ENCODE data around the gene KIAA0586.

Gene KIAA0586

DNA sequence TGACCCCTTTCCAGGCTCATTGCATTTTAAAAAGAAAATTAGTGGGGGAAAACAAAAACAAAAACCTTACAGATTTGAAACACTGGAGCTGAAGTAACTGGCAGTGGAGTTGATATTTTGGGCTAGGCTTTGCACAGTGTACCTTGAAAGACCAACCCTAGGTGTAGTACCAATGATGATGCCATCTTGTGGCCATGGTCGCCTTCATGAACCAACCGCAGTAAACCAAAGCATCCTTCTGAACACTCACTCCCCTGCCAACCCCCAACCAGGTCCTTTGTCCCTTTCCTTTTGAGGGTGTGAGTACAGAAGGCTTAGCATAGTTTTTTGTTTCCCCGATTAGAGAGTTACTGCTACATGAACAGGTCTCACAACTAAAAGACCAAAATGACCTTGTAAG lies 25.9 kb upstream of the KIAA0586 start:
- H3K4me2 ChIP-seq (ENCODE audit: low read length, poor library complexity, severe bottlenecking), result no peak overlapping the region

DNA sequence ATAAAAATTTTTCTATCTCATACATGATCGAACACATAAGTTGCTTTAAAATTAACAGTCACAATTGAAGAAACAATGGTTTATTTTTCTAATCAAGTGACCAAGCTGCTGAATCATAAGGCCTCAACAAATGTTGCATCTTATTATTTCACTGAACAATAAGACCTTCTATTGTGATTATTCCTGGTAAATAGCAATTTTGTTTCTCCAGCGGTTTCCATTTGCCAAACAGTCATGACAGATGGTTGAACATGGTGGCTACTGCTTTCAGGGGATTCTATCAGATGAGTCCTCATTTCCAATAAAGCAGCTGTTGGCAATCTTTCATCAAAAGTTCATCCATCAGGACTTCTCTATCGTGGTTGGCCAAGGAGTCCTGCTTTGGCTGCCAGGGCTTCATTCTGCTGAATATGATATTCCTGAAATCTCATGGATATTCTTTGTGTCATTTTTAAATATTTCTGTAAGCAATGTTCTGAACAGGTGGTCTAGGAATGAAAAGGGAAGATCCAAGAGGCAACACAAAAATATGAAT lies 18.8 kb upstream of the KIAA0586 start:
- H2BK12ac ChIP-seq (ENCODE audit: low read length in 2 of 2), result no peak overlapping the region
- H3K23ac ChIP-seq (ENCODE audit: low read length in 2 of 2), result no peak overlapping the region
- no peak overlapping the region for H3K4me2 ChIP-seq (ENCODE audit: low read length, poor library complexity, severe bottlenecking)
- H2BK120ac ChIP-seq (ENCODE audit: low read depth, low read length), result no peak overlapping the region
- H3K18ac ChIP-seq (ENCODE audit: low read depth in 1 of 2, low read length in 2 of 2), result no peak overlapping the region
- H3K27ac ChIP-seq (ENCODE audit: low read length, poor library complexity, severe bottlenecking), result no peak overlapping the region
- no peaks in the 10 kb centered on the region for H3K4me1 ChIP-seq (ENCODE audit: control insufficient read depth, insufficient read depth, low read depth, low read length)
- H3K27me3 ChIP-seq (ENCODE audit: control insufficient read depth in 1 of 2, insufficient read depth in 1 of 2, low read length in 2 of 2), result no peaks in the 10 kb centered on the region
- H2BK5ac ChIP-seq (ENCODE audit: low read depth, low read length, poor library complexity, severe bottlenecking), result no peak overlapping the region
- H2AFZ ChIP-seq (ENCODE audit: low read depth, low read length), result no peak overlapping the region
- peaks cover 18 to 50% of the 10 kb centered on the region in 2 experiments for H3K36me3 ChIP-seq (ENCODE audit: control insufficient read depth in 1 of 2, insufficient read depth in 2 of 2, low read depth in 1 of 2, low read length in 2 of 2)
- no peak overlapping the region for H3K14ac ChIP-seq (ENCODE audit: low read length in 2 of 2)
- H4K8ac ChIP-seq (ENCODE audit: low read length), result no peak overlapping the region
- no peak overlapping the region for H4K91ac ChIP-seq (ENCODE audit: low read length)
- no peak overlapping the region for H2BK15ac ChIP-seq (ENCODE audit: low read depth, poor library complexity, severe bottlenecking)
- no peak for DNase-seq
- H3K79me1 ChIP-seq (replicated peaks; ENCODE audit: low read length, poor library complexity, severe bottlenecking), result peaks cover 2% of the 10 kb centered on the region
- no peaks in the 10 kb centered on the region for H3K9me3 ChIP-seq (ENCODE audit: control insufficient read depth, low read length)
- no peak overlapping the region for H3K4ac ChIP-seq (ENCODE audit: low read depth in 1 of 2, low read length in 2 of 2)
- H3K4me3 ChIP-seq (ENCODE audit: insufficient read depth in 1 of 2, low read depth in 1 of 2, low read length in 2 of 2), result no peak overlapping the region
- no peak overlapping the region for H3K9ac ChIP-seq (ENCODE audit: low read length)
- WGBS, result 100% methylated on average over 2 of the region's 3 CpGs
- H2AK5ac ChIP-seq (ENCODE audit: low read length, severe bottlenecking), result no peak overlapping the region

More for the DNA sequence above, 25.9 kb upstream of the KIAA0586 start:
- Histone ChIP-seq H3K4me1 (ENCODE audit: control insufficient read depth, insufficient read depth, low read depth, low read length) (peaks cover 2% of the 10 kb centered on the region), H3K27ac (ENCODE audit: low read length, poor library complexity, severe bottlenecking) (no peak overlapping the region), H3K14ac (ENCODE audit: low read length in 2 of 2) (no peak overlapping the region), H3K9me3 (ENCODE audit: control insufficient read depth, low read length) (no peaks in the 10 kb centered on the region), H3K18ac (ENCODE audit: low read depth in 1 of 2, low read length in 2 of 2) (no peak overlapping the region), H3K23ac (ENCODE audit: low read length in 2 of 2) (no peak overlapping the region), H3K4ac (ENCODE audit: low read depth in 1 of 2, low read length in 2 of 2) (no peak overlapping the region), H2BK15ac (ENCODE audit: low read depth, poor library complexity, severe bottlenecking) (no peak overlapping the region), H2BK12ac (ENCODE audit: low read length in 2 of 2) (no peak overlapping the region), H3K36me3 (ENCODE audit: control insufficient read depth in 1 of 2, insufficient read depth in 2 of 2, low read depth in 1 of 2, low read length in 2 of 2) (no peaks in the 10 kb centered on the region), H3K9ac (ENCODE audit: low read length) (no peak overlapping the region), H4K91ac (ENCODE audit: low read length) (no peak overlapping the region), H3K27me3 (ENCODE audit: control insufficient read depth in 1 of 2, insufficient read depth in 1 of 2, low read length in 2 of 2) (no peaks in the 10 kb centered on the region), H2AK5ac (ENCODE audit: low read length, severe bottlenecking) (no peak overlapping the region), H4K8ac (ENCODE audit: low read length) (no peak overlapping the region), H3K4me3 (ENCODE audit: insufficient read depth in 1 of 2, low read depth in 1 of 2, low read length in 2 of 2) (no peak overlapping the region), H2AFZ (ENCODE audit: low read depth, low read length) (no peak overlapping the region), H2BK5ac (ENCODE audit: low read depth, low read length, poor library complexity, severe bottlenecking) (no peak overlapping the region), H2BK120ac (ENCODE audit: low read depth, low read length) (no peak overlapping the region), H3K79me1 (replicated peaks; ENCODE audit: low read length, poor library complexity, severe bottlenecking) (no peaks in the 10 kb centered on the region)
- DNase-seq, result no peak
- WGBS, result 60% methylated on average over 1 of the region's 3 CpGs

DNA sequence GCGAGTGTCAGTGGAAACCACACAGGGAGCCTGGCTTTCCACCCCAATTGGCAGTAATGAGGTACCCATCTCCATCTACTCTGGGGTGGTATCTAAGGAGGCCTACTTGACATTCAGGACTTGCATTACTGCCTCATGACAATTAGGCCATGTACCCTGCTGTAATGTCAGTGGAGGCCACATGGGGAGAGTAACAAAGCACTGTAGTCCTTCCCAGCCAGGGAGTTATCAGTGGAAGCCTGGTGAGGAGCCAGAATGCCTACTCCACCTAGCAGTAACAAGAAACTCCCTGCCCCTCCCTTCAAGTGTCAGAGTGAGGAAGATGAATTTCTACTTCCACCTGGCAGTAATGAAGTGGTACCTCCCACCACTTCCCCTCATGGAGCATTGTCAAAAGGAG lies 12.7 kb upstream of the KIAA0586 start:
- H3K4me3 ChIP-seq (ENCODE audit: insufficient read depth in 1 of 2, low read depth in 1 of 2, low read length in 2 of 2), result no peak overlapping the region
- no peak overlapping the region for H2BK15ac ChIP-seq (ENCODE audit: low read depth, poor library complexity, severe bottlenecking)
- H2AFZ ChIP-seq (ENCODE audit: low read depth, low read length), result no peak overlapping the region
- no peak overlapping the region for H2AK5ac ChIP-seq (ENCODE audit: low read length, severe bottlenecking)
- no peak overlapping the region for H3K27ac ChIP-seq (ENCODE audit: low read length, poor library complexity, severe bottlenecking)
- no peaks in the 10 kb centered on the region for H3K4me1 ChIP-seq (ENCODE audit: control insufficient read depth, insufficient read depth, low read depth, low read length)
- H4K8ac ChIP-seq (ENCODE audit: low read length), result no peak overlapping the region
- WGBS, result 100% methylated on average over 1 of the region's 1 CpG
- H2BK12ac ChIP-seq (ENCODE audit: low read length in 2 of 2), result no peak overlapping the region
- no peak overlapping the region for H2BK120ac ChIP-seq (ENCODE audit: low read depth, low read length)
- H3K23ac ChIP-seq (ENCODE audit: low read length in 2 of 2), result no peak overlapping the region
- no peak overlapping the region for H3K9ac ChIP-seq (ENCODE audit: low read length)
- no peak overlapping the region for H3K4ac ChIP-seq (ENCODE audit: low read depth in 1 of 2, low read length in 2 of 2)
- no peak overlapping the region for H4K91ac ChIP-seq (ENCODE audit: low read length)
- H3K18ac ChIP-seq (ENCODE audit: low read depth in 1 of 2, low read length in 2 of 2), result no peak overlapping the region
- H3K36me3 ChIP-seq (ENCODE audit: control insufficient read depth in 1 of 2, insufficient read depth in 2 of 2, low read depth in 1 of 2, low read length in 2 of 2), result peaks cover 32 to 80% of the 10 kb centered on the region in 2 experiments
- peaks cover 14% of the 10 kb centered on the region for H3K79me1 ChIP-seq (replicated peaks; ENCODE audit: low read length, poor library complexity, severe bottlenecking)
- peaks cover 10% of the 10 kb centered on the region for H3K9me3 ChIP-seq (ENCODE audit: control insufficient read depth, low read length)
- DNase-seq, result no peak
- H3K27me3 ChIP-seq (ENCODE audit: control insufficient read depth in 1 of 2, insufficient read depth in 1 of 2, low read length in 2 of 2), result no peaks in the 10 kb centered on the region
- H3K4me2 ChIP-seq (ENCODE audit: low read length, poor library complexity, severe bottlenecking), result no peak overlapping the region
- no peak overlapping the region for H2BK5ac ChIP-seq (ENCODE audit: low read depth, low read length, poor library complexity, severe bottlenecking)
- no peak overlapping the region for H3K14ac ChIP-seq (ENCODE audit: low read length in 2 of 2)

DNA sequence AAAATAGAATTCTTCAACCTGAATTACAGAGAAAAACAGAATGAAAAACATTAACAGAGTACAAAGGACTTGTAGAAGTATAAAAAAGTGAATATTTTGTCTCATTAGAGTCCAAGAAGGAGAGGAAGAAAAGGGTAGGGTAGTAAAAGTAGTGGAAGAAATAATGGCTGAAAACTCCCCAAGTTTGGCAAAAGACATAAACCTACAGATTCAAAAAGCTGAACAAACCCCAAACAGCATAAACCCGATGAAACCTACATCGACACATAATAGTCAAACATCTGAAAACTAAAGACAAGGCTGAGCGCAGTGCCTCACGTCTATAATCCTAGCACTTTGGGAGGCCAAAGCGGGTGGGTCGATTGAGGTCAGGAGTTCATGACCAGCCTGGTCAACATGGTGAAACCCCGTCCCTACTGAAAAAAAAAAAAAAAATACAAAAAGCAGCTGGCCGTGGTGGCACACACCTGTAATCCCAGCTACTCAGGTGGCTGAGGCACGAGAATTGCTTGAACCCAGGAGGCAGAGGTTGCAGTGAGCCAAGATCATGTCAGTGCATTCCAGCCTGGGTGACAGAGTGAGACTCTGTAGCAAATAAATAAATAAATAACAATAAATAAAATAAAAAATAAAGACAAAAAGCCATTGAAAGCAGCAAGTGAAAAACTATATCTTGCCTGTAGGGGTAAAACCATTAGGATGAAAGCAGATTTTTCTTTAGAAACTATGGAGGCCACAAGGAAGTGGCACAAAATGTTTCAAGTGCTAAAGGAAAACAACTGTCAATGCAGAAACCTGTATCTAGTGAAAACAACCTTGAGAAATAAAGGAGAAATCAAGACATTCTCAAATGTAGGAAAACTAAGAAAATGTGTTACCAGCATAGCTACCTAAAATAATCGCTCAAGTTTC lies 11.6 kb upstream of the KIAA0586 start:
- no peak overlapping the region for H3K27ac ChIP-seq (ENCODE audit: low read length, poor library complexity, severe bottlenecking)
- 98% methylated on average over 9 of the region's 10 CpGs for WGBS
- H3K79me1 ChIP-seq (replicated peaks; ENCODE audit: low read length, poor library complexity, severe bottlenecking), result peaks cover 15% of the 10 kb centered on the region
- no peaks in the 10 kb centered on the region for H3K27me3 ChIP-seq (ENCODE audit: control insufficient read depth in 1 of 2, insufficient read depth in 1 of 2, low read length in 2 of 2)
- H3K4ac ChIP-seq (ENCODE audit: low read depth in 1 of 2, low read length in 2 of 2), result no peak overlapping the region
- H3K23ac ChIP-seq (ENCODE audit: low read length in 2 of 2), result no peak overlapping the region
- H2BK5ac ChIP-seq (ENCODE audit: low read depth, low read length, poor library complexity, severe bottlenecking), result no peak overlapping the region
- H2BK120ac ChIP-seq (ENCODE audit: low read depth, low read length), result no peak overlapping the region
- H3K4me3 ChIP-seq (ENCODE audit: insufficient read depth in 1 of 2, low read depth in 1 of 2, low read length in 2 of 2), result no peak overlapping the region
- no peak overlapping the region for H2BK12ac ChIP-seq (ENCODE audit: low read length in 2 of 2)
- DNase-seq, result no peak
- no peaks in the 10 kb centered on the region for H3K4me1 ChIP-seq (ENCODE audit: control insufficient read depth, insufficient read depth, low read depth, low read length)
- H3K4me2 ChIP-seq (ENCODE audit: low read length, poor library complexity, severe bottlenecking), result no peak overlapping the region
- H2AFZ ChIP-seq (ENCODE audit: low read depth, low read length), result no peak overlapping the region
- no peak overlapping the region for H2AK5ac ChIP-seq (ENCODE audit: low read length, severe bottlenecking)
- H3K36me3 ChIP-seq (ENCODE audit: control insufficient read depth in 1 of 2, insufficient read depth in 2 of 2, low read depth in 1 of 2, low read length in 2 of 2), result peaks cover 28 to 76% of the 10 kb centered on the region in 2 experiments
- H4K91ac ChIP-seq (ENCODE audit: low read length), result no peak overlapping the region
- peaks cover 10% of the 10 kb centered on the region for H3K9me3 ChIP-seq (ENCODE audit: control insufficient read depth, low read length)
- H3K9ac ChIP-seq (ENCODE audit: low read length), result no peak overlapping the region
- H4K8ac ChIP-seq (ENCODE audit: low read length), result no peak overlapping the region
- H3K14ac ChIP-seq (ENCODE audit: low read length in 2 of 2), result no peak overlapping the region
- no peak overlapping the region for H2BK15ac ChIP-seq (ENCODE audit: low read depth, poor library complexity, severe bottlenecking)
- no peak overlapping the region for H3K18ac ChIP-seq (ENCODE audit: low read depth in 1 of 2, low read length in 2 of 2)

Data from mesenchymal stem cell (in vitro differentiated cells and primary cell).